Spinal cord (tissue), 10 donors: ENCODE data around the gene LRRC51. TPM values are rescaled to one million over a fixed set of nuclear protein-coding genes. Genes with fewer than 3 reads are reported as not detected.

Experiments used
- DNase-seq, 6 donors: peaks; one replicate each; pipeline versions ENCODE4 v3.0.0 to v3.0.0-alpha.2; 2013 to 2015; ENCODE audit warnings: low spot score in 6 of 6, low read depth in 4 of 6
- H3K27ac ChIP-seq: one replicate; pipeline ENCODE4 v1.5.1; 2013; ENCODE audit warnings: low read depth, low read length, control low read depth
- H3K27me3 ChIP-seq: one replicate; pipeline ENCODE4 v1.6.1; 2013; ENCODE audit warnings: low read length; ENCODE audit not compliant: control insufficient read depth, insufficient read depth
- H3K36me3 ChIP-seq: one replicate; pipeline ENCODE4 v1.6.1; 2013; ENCODE audit warnings: low read length; ENCODE audit not compliant: control insufficient read depth, insufficient read depth
- H3K4me1 ChIP-seq: one replicate; pipeline ENCODE4 v1.6.1; 2013; ENCODE audit warnings: low read length; ENCODE audit not compliant: control insufficient read depth, insufficient read depth
- H3K4me3 ChIP-seq: one replicate; pipeline ENCODE4 v1.5.1; 2013; ENCODE audit warnings: low read depth, low read length, control low read depth
- H3K9me3 ChIP-seq: one replicate; pipeline ENCODE4 v1.6.1; 2013; ENCODE audit warnings: low read length; ENCODE audit not compliant: control insufficient read depth, insufficient read depth
- WGBS: methylation state at CpG from one replicate; pipeline ENCODE4 v1.1.5; 2013; ENCODE audit warnings: missing lambda C conversion rate; ENCODE audit not compliant: insufficient coverage; 5-methylcytosine and 5-hydroxymethylcytosine counted together
- polyA plus RNA-seq, 2 donors: library from polyadenylated mRNA; unstranded; fragments of 120-200 nt; gene quantifications; one replicate each; pipeline ENCODE4 v1.2.1, GENCODE V29; 2013; ENCODE audit not compliant: insufficient read length in 2 of 2
- total RNA-seq, 2 donors: library from RNA; depleted of rRNA in 1 of 2; stranded (reverse); fragments of 120-200 nt in 1 of 2; fragments of >200 nt in 1 of 2; gene quantifications; one replicate each; pipeline versions ENCODE4 v1.2.3 to v1.2.4, GENCODE V29; 2013 to 2014
- donor health status: healthy.

Gene LRRC51
- total and polyA plus RNA-seq, 4 donors = 11.6 to 31.9 (median 25.9) TPM

GRCh38 chr11:72069200-72069599 is 11.4 kb upstream of the LRRC51 start:
- H3K4me3 ChIP-seq = no peak overlapping the region
- H3K9me3 ChIP-seq = no peaks in the 10 kb centered on the region
- H3K27me3 ChIP-seq = no peaks in the 10 kb centered on the region
- no peak for DNase-seq
- H3K27ac ChIP-seq = peak overlapping the region; percentile 54
- H3K4me1 ChIP-seq = peaks cover 9% of the 10 kb centered on the region
- peaks cover 3% of the 10 kb centered on the region for H3K36me3 ChIP-seq

GRCh38 chr11:72069787-72070251 is 10.8 kb upstream of the LRRC51 start:
- peaks cover 9% of the 10 kb centered on the region for H3K4me1 ChIP-seq
- no peaks in the 10 kb centered on the region for H3K27me3 ChIP-seq
- peaks cover 3% of the 10 kb centered on the region for H3K36me3 ChIP-seq
- DNase-seq = no peak
- no peak overlapping the region for H3K4me3 ChIP-seq
- H3K27ac ChIP-seq = peak overlapping the region; percentile 54
- no peaks in the 10 kb centered on the region for H3K9me3 ChIP-seq
- WGBS = 50% methylated on average over 1 of the region's 2 CpGs

GRCh38 chr11:72070491-72070890 is 10.2 kb upstream of the LRRC51 start:
- H3K9me3 ChIP-seq = no peaks in the 10 kb centered on the region
- H3K36me3 ChIP-seq = peaks cover 3% of the 10 kb centered on the region
- no peak for DNase-seq
- H3K4me3 ChIP-seq = no peak overlapping the region
- peak overlapping the region; percentile 54 for H3K27ac ChIP-seq
- H3K4me1 ChIP-seq = peaks cover 9% of the 10 kb centered on the region
- H3K27me3 ChIP-seq = no peaks in the 10 kb centered on the region
- 100% methylated on average over 1 of the region's 7 CpGs for WGBS

GRCh38 chr11:72072348-72072747 is 8.3 kb upstream of the LRRC51 start:
- Histone ChIP-seq H3K4me3 (no peak overlapping the region), H3K27ac (peak overlapping the region; percentile 29), H3K9me3 (no peaks in the 10 kb centered on the region), H3K27me3 (no peaks in the 10 kb centered on the region), H3K36me3 (peaks cover 3% of the 10 kb centered on the region), H3K4me1 (peaks cover 9% of the 10 kb centered on the region)
- WGBS = 53% methylated on average over 3 of the region's 3 CpGs
- no peak for DNase-seq

GRCh38 chr11:72075109-72075508 is 5.5 kb upstream of the LRRC51 start:
- DNase-seq = peak in 1 of 6 donors; percentile 53
- Histone ChIP-seq H3K9me3 (no peaks in the 10 kb centered on the region), H3K36me3 (no peaks in the 10 kb centered on the region), H3K4me3 (no peak overlapping the region), H3K4me1 (peaks cover 17% of the 10 kb centered on the region), H3K27me3 (no peaks in the 10 kb centered on the region), H3K27ac (no peak overlapping the region)
- WGBS = 50% methylated on average over 1 of the region's 1 CpG

GRCh38 chr11:72075756-72076155 is 4.9 kb upstream of the LRRC51 start:
- Histone ChIP-seq H3K27me3 (no peaks in the 10 kb centered on the region), H3K36me3 (no peaks in the 10 kb centered on the region), H3K9me3 (no peaks in the 10 kb centered on the region), H3K27ac (no peak overlapping the region), H3K4me3 (no peak overlapping the region), H3K4me1 (peaks cover 14% of the 10 kb centered on the region)
- WGBS = 83% methylated on average over 2 of the region's 4 CpGs
- DNase-seq = no peak

- WGBS = 100% methylated on average over 1 of the region's 6 CpGs
- Histone ChIP-seq H3K4me1 (peaks cover 14% of the 10 kb centered on the region), H3K4me3 (no peak overlapping the region)
Observed at GRCh38 chr11:72078477-72078876, 2.2 kb upstream of the LRRC51 start.

GRCh38 chr11:72079819-72080325 is 778 bp upstream of the LRRC51 start:
- peak overlapping the region; percentile 92 for H3K27ac ChIP-seq
- H3K9me3 ChIP-seq = no peaks in the 10 kb centered on the region
- peak overlapping the region; percentile 91 for H3K4me3 ChIP-seq
- 0% methylated on average over 5 of the region's 16 CpGs for WGBS
- H3K4me1 ChIP-seq = peaks cover 14% of the 10 kb centered on the region
- no peaks in the 10 kb centered on the region for H3K36me3 ChIP-seq
- DNase-seq = no peak
- no peaks in the 10 kb centered on the region for H3K27me3 ChIP-seq

More at GRCh38 chr11:72078477-72078876, 2.2 kb upstream of the LRRC51 start:
- Histone ChIP-seq H3K9me3 (no peaks in the 10 kb centered on the region), H3K36me3 (no peaks in the 10 kb centered on the region), H3K27ac (no peak overlapping the region), H3K27me3 (no peaks in the 10 kb centered on the region)
- no peak for DNase-seq

GRCh38 chr11:72081184-72081644 is 564 bp downstream of the LRRC51 start:
- Histone ChIP-seq H3K4me1 (peaks cover 18% of the 10 kb centered on the region), H3K36me3 (no peaks in the 10 kb centered on the region), H3K4me3 (peak overlapping the region; percentile 91), H3K27ac (peak overlapping the region; percentile 92), H3K27me3 (no peaks in the 10 kb centered on the region), H3K9me3 (no peaks in the 10 kb centered on the region)
- 79% methylated on average over 8 of the region's 21 CpGs for WGBS
- no peak for DNase-seq

GRCh38 chr11:72081821-72082453 is 1.3 kb downstream of the LRRC51 start:
- peaks cover 18% of the 10 kb centered on the region for H3K4me1 ChIP-seq
- peak overlapping the region; percentile 8 for H3K27ac ChIP-seq
- no peaks in the 10 kb centered on the region for H3K27me3 ChIP-seq
- DNase-seq = no peak
- H3K36me3 ChIP-seq = no peaks in the 10 kb centered on the region
- no peak overlapping the region for H3K4me3 ChIP-seq
- 92% methylated on average over 1 of the region's 3 CpGs for WGBS
- no peaks in the 10 kb centered on the region for H3K9me3 ChIP-seq
